Smooth muscle cell (in vitro differentiated cells): Measurements from ENCODE around the gene MAP1B. TPM values are rescaled to one million over a fixed set of nuclear protein-coding genes. Genes with fewer than 3 reads are reported as not detected.

Experiments
- DNase-seq: peaks from one replicate; lab custom pipeline; 2025; ENCODE audit not compliant: unreplicated experiment; lab: John Stamatoyannopoulos, UW
- H2AFZ ChIP-seq: fragments of 200-600 bp; sonication (generic); 2 replicates; pipeline ENCODE4 v1.6.0; 2016; ENCODE audit warnings: antibody characterized with exemption, low read depth, mild to moderate bottlenecking
- H3F3A ChIP-seq: fragments of 200-600 bp; sonication (generic); 2 replicates; pipeline ENCODE4 v1.6.0; 2017; ENCODE audit warnings: antibody characterized with exemption, low read depth
- H3K27ac ChIP-seq: fragments of 200-600 bp; sonication (generic); 2 replicates; pipeline ENCODE4 v1.5.1; 2016; ENCODE audit warnings: low read depth, mild to moderate bottlenecking
- H3K27me3 ChIP-seq: fragments of 200-600 bp; sonication (generic); 2 replicates; pipeline ENCODE4 v1.6.1; 2016; ENCODE audit warnings: low read depth, mild to moderate bottlenecking
- H3K36me3 ChIP-seq: fragments of 200-600 bp; sonication (generic); 2 replicates; pipeline ENCODE4 v1.5.1; 2016; ENCODE audit warnings: low read depth
- H3K4me1 ChIP-seq: fragments of 200-600 bp; sonication (generic); 2 replicates; pipeline ENCODE4 v1.5.1; 2016; ENCODE audit warnings: low read depth
- H3K4me2 ChIP-seq: fragments of 200-600 bp; sonication (generic); 2 replicates; pipeline ENCODE4 v1.6.0; 2016; ENCODE audit warnings: mild to moderate bottlenecking
- H3K4me3 ChIP-seq: fragments of 200-600 bp; sonication (generic); 2 replicates; pipeline ENCODE4 v1.5.1; 2016; ENCODE audit warnings: mild to moderate bottlenecking
- H3K79me2 ChIP-seq: fragments of 200-600 bp; sonication (generic); 2 replicates; pipeline ENCODE4 v1.6.0; 2016; ENCODE audit warnings: low read depth, mild to moderate bottlenecking
- H3K9ac ChIP-seq: fragments of 200-600 bp; sonication (generic); 2 replicates; pipeline ENCODE4 v1.6.0; 2016; ENCODE audit warnings: low read depth
- H3K9me3 ChIP-seq: fragments of 200-600 bp; sonication (generic); replicated peaks from 2 replicates; pipeline ENCODE4 v1.5.1; 2016; ENCODE audit warnings: low read depth
- H4K20me1 ChIP-seq: fragments of 200-600 bp; sonication (generic); 2 replicates; pipeline ENCODE4 v1.6.0; 2016; ENCODE audit warnings: low read depth
- CTCF ChIP-seq: fragments of 200-600 bp; sonication (generic); IDR thresholded peaks from 2 replicates; pipeline ENCODE4 v1.5.1; 2017; ENCODE audit warnings: borderline replicate concordance, mild to moderate bottlenecking, antibody characterized with exemption; ENCODE audit not compliant: insufficient read depth, poor library complexity, severe bottlenecking
- WGBS: methylation state at CpG from one replicate; pipeline ENCODE4 v1.1.7; 2016; ENCODE audit warnings: low lambda C conversion rate; 5-methylcytosine and 5-hydroxymethylcytosine counted together
- polyA plus RNA-seq: library from polyadenylated mRNA; unstranded; fragments of >200 nt; fragmentation: Nextera tagmentation; extraction: Ambion mirVana; gene quantifications from 2 replicates; pipeline ENCODE4 v1.2.1, GENCODE V29; 2016
- total RNA-seq: library from RNA; depleted of rRNA; stranded (reverse); fragments of >200 nt; gene quantifications from 2 replicates; pipeline ENCODE4 v1.2.3, GENCODE V29; 2014

The MAP1B gene
- total and polyA plus RNA-seq, 2 experiments from 2014 or later: 111 to 143 TPM

GRCh38 chr5:72231991-72232703 lies 124.9 kb downstream of the MAP1B start:
- Histone ChIP-seq H3K4me1 (peaks cover 34% of the 10 kb centered on the region), H3K9me3 (no peaks in the 10 kb centered on the region), H4K20me1 (peaks cover 7% of the 10 kb centered on the region), H3K4me3 (no peak overlapping the region), H2AFZ (no peak overlapping the region), H3K79me2 (no peaks in the 10 kb centered on the region), H3K36me3 (no peaks in the 10 kb centered on the region), H3K4me2 (peak overlapping the region; percentile 64), H3K27me3 (no peaks in the 10 kb centered on the region), H3F3A (peaks cover 30% of the 10 kb centered on the region), H3K27ac (peak overlapping the region; percentile 78), H3K9ac (no peak overlapping the region)
- no peak for DNase-seq
- 48% methylated on average over 6 of the region's 6 CpGs for WGBS
- no peak for TF ChIP-seq CTCF

GRCh38 chr5:72232838-72233237 lies 125.6 kb downstream of the MAP1B start:
- no peak overlapping the region for H3K4me3 ChIP-seq
- H3K4me1 ChIP-seq: peaks cover 41% of the 10 kb centered on the region
- H4K20me1 ChIP-seq: peaks cover 7% of the 10 kb centered on the region
- no peak overlapping the region for H2AFZ ChIP-seq
- no peaks in the 10 kb centered on the region for H3K79me2 ChIP-seq
- no peak for TF ChIP-seq CTCF
- no peaks in the 10 kb centered on the region for H3K9me3 ChIP-seq
- H3K27me3 ChIP-seq: no peaks in the 10 kb centered on the region
- no peak overlapping the region for H3K9ac ChIP-seq
- peak overlapping the region; percentile 78 for H3K27ac ChIP-seq
- peak overlapping the region; percentile 64 for H3K4me2 ChIP-seq
- no peak for DNase-seq
- H3K36me3 ChIP-seq: no peaks in the 10 kb centered on the region
- H3F3A ChIP-seq: peaks cover 34% of the 10 kb centered on the region
- WGBS: 60% methylated on average over 2 of the region's 2 CpGs

- Histone ChIP-seq H3K4me2 (peak overlapping the region; percentile 64), H3K9ac (no peak overlapping the region), H2AFZ (no peak overlapping the region), H3K9me3 (no peaks in the 10 kb centered on the region), H3F3A (peaks cover 34% of the 10 kb centered on the region), H4K20me1 (peaks cover 7% of the 10 kb centered on the region), H3K4me3 (no peak overlapping the region), H3K79me2 (no peaks in the 10 kb centered on the region), H3K27ac (peak overlapping the region; percentile 78), H3K4me1 (peaks cover 51% of the 10 kb centered on the region), H3K27me3 (no peaks in the 10 kb centered on the region), H3K36me3 (no peaks in the 10 kb centered on the region)
- no peak for TF ChIP-seq CTCF
- no peak for DNase-seq
- 89% methylated on average over 1 of the region's 1 CpG for WGBS
Observed at GRCh38 chr5:72233835-72234234, 126.6 kb downstream of the MAP1B start.

- Histone ChIP-seq H4K20me1 (peaks cover 7% of the 10 kb centered on the region), H3K4me2 (peak overlapping the region; percentile 64), H3K27me3 (no peaks in the 10 kb centered on the region), H3K4me1 (peaks cover 55% of the 10 kb centered on the region), H3K27ac (peak overlapping the region; percentile 78), H2AFZ (no peak overlapping the region), H3K79me2 (no peaks in the 10 kb centered on the region), H3F3A (peaks cover 34% of the 10 kb centered on the region), H3K9me3 (no peaks in the 10 kb centered on the region), H3K9ac (peak overlapping the region; percentile 26), H3K4me3 (no peak overlapping the region), H3K36me3 (no peaks in the 10 kb centered on the region)
- no peak for TF ChIP-seq CTCF
- DNase-seq: no peak
Observed at GRCh38 chr5:72234265-72234700, 127.0 kb downstream of the MAP1B start.
